IMR-90 (cell line): ENCODE measurements around the gene PLOD1. TPM values are rescaled to one million over a fixed set of nuclear protein-coding genes. Genes with fewer than 3 reads are reported as not detected.

Experiments
- ATAC-seq: fragments of 200-7000 bp; cut with Tn5 transposase; 2 replicates; pipeline ENCODE4 v1.9.1; 2020; ENCODE audit warnings: low read depth, mild to moderate bottlenecking, moderate library complexity
- BruUV-seq: library from RNA; stranded (reverse); fragments of 400-500 nt; replicated peaks from 2 replicates; lab custom pipeline; 2021; lab: Mats Ljungman, UMichigan
- CTCF ChIA-PET: fragments of 300-600 bp; formaldehyde crosslinking; extraction: SDS; loops from one replicate; lab custom pipeline; 2021; ENCODE audit warnings: antibody characterized with exemption; lab: Yijun Ruan, JAX
- POLR2A ChIA-PET: fragments of 300-600 bp; sonication (Branson Sonifier 250); formaldehyde crosslinking; loops from one replicate; lab custom pipeline; 2022; ENCODE audit warnings: antibody characterized with exemption; ENCODE audit not compliant: unreplicated experiment; lab: Charles Lee
- DNase-seq: peaks from one replicate; pipeline ENCODE4 v3.0.0; 2013
- H2AFZ ChIP-seq: replicated peaks from 2 replicates; pipeline ENCODE3; 2013; ENCODE audit warnings: low read length, mild to moderate bottlenecking; ENCODE audit not compliant: poor library complexity
- H2AK5ac ChIP-seq: 2 replicates; pipeline ENCODE4 v1.6.1; 2013; ENCODE audit warnings: low read depth, low read length, inconsistent platforms
- H2AK9ac ChIP-seq: replicated peaks from 2 replicates; pipeline ENCODE3; 2013; ENCODE audit warnings: mild to moderate bottlenecking, low read depth, low read length, moderate library complexity; ENCODE audit not compliant: poor library complexity
- H2BK120ac ChIP-seq: 2 replicates; pipeline ENCODE4 v1.6.1; 2013; ENCODE audit warnings: low read depth, low read length, inconsistent platforms
- H2BK15ac ChIP-seq: 3 replicates; pipeline ENCODE4 v1.6.1; 2013; ENCODE audit warnings: low read depth, low read length, inconsistent platforms
- H2BK20ac ChIP-seq: 2 replicates; pipeline ENCODE4 v1.6.1; 2013; ENCODE audit warnings: low read depth, mild to moderate bottlenecking, inconsistent platforms, low read length, moderate library complexity
- H2BK5ac ChIP-seq: 2 replicates; pipeline ENCODE4 v1.6.1; 2013; ENCODE audit warnings: mild to moderate bottlenecking, low read depth, low read length, inconsistent platforms; ENCODE audit not compliant: poor library complexity, severe bottlenecking
- H3K14ac ChIP-seq: replicated peaks from 2 replicates; pipeline ENCODE4 v1.6.1; 2013; ENCODE audit warnings: low read depth, low read length, inconsistent platforms
- H3K18ac ChIP-seq: 2 replicates; pipeline ENCODE4 v1.6.1; 2013; ENCODE audit warnings: low read depth, low read length, control low read depth
- H3K23ac ChIP-seq: 2 replicates; pipeline ENCODE4 v1.6.1; 2013; ENCODE audit warnings: low read depth, low read length, inconsistent platforms
- H3K27ac ChIP-seq: 2 replicates; pipeline ENCODE4 v1.5.1; 2013; ENCODE audit warnings: mild to moderate bottlenecking, control low read depth, low read length; ENCODE audit not compliant: insufficient read depth
- H3K27me3 ChIP-seq: 2 replicates; pipeline ENCODE4 v1.6.1; 2013; ENCODE audit warnings: low read length; ENCODE audit not compliant: control insufficient read depth, insufficient read depth
- H3K36me3 ChIP-seq: 2 replicates; pipeline ENCODE4 v1.6.1; 2013; ENCODE audit warnings: low read length, mixed read lengths; ENCODE audit not compliant: control insufficient read depth, insufficient read depth
- H3K4ac ChIP-seq: 2 replicates; pipeline ENCODE4 v1.6.1; 2013; ENCODE audit warnings: low read depth, low read length, inconsistent platforms
- H3K4me1 ChIP-seq: 2 replicates; pipeline ENCODE4 v1.6.1; 2013; ENCODE audit warnings: low read length, mixed read lengths; ENCODE audit not compliant: control insufficient read depth, insufficient read depth
- H3K4me2 ChIP-seq: 2 replicates; pipeline ENCODE4 v1.6.1; 2013; ENCODE audit warnings: low read depth, mild to moderate bottlenecking, control low read depth, low read length, moderate library complexity
- H3K4me3 ChIP-seq: 2 replicates; pipeline ENCODE4 v1.5.1; 2013; ENCODE audit warnings: low read depth, mild to moderate bottlenecking, control low read depth, low read length, moderate library complexity; ENCODE audit not compliant: insufficient read depth
- H3K56ac ChIP-seq: 2 replicates; pipeline ENCODE4 v1.6.1; 2013; ENCODE audit warnings: low read length, inconsistent platforms; ENCODE audit not compliant: insufficient read depth; ENCODE audit errors: extremely low read depth
- H3K79me1 ChIP-seq, 2 experiments: 2 replicates each; pipeline ENCODE4 v1.6.1; 2013; ENCODE audit warnings: low read length in 2 of 2, inconsistent platforms in 1 of 2, low read depth in 1 of 2
- H3K9ac ChIP-seq: 2 replicates; pipeline ENCODE4 v1.6.1; 2013; ENCODE audit warnings: low read depth, low read length, control low read depth
- H3K9me1 ChIP-seq: 2 replicates; pipeline ENCODE4 v1.6.1; 2013; ENCODE audit warnings: low read length, inconsistent platforms; ENCODE audit not compliant: insufficient read depth
- H3K9me3 ChIP-seq: 2 replicates; pipeline ENCODE4 v1.6.1; 2013; ENCODE audit warnings: low read length; ENCODE audit not compliant: control insufficient read depth, insufficient read depth
- H4K20me1 ChIP-seq: 2 replicates; pipeline ENCODE4 v1.6.1; 2013; ENCODE audit warnings: low read length, inconsistent platforms; ENCODE audit not compliant: insufficient read depth
- H4K5ac ChIP-seq: 2 replicates; pipeline ENCODE4 v1.6.1; 2013; ENCODE audit warnings: mild to moderate bottlenecking, low read depth, low read length, control low read depth
- H4K8ac ChIP-seq, 2 experiments: 2 replicates each; pipeline ENCODE4 v1.6.1; 2013; ENCODE audit warnings: low read depth in 2 of 2, low read length in 2 of 2, control low read depth in 1 of 2, inconsistent platforms in 1 of 2
- H4K91ac ChIP-seq: 2 replicates; pipeline ENCODE4 v1.6.1; 2013; ENCODE audit warnings: low read depth, low read length, inconsistent platforms; ENCODE audit not compliant: insufficient read depth
- BHLHE40 ChIP-seq: fragments of 150-350 bp; IDR thresholded peaks from 2 replicates; pipeline ENCODE4 v1.6.1; 2016; ENCODE audit warnings: mild to moderate bottlenecking, low read depth, low read length
- CEBPB ChIP-seq: IDR thresholded peaks from 2 replicates; pipeline ENCODE4 v1.6.1; 2012; ENCODE audit warnings: low read depth, low read length, improper control_type of control experiment
- CHD1 ChIP-seq: IDR thresholded peaks from 2 replicates; pipeline ENCODE4 v1.6.1; 2012; ENCODE audit warnings: low read depth, low read length, improper control_type of control experiment
- FOS ChIP-seq: fragments of 150-350 bp; IDR thresholded peaks from 2 replicates; pipeline ENCODE4 v1.6.1; 2016; ENCODE audit warnings: low read depth, low read length
- MAFK ChIP-seq: IDR thresholded peaks from 2 replicates; pipeline ENCODE4 v1.6.1; 2012; ENCODE audit warnings: low read depth, low read length, improper control_type of control experiment
- MXI1 ChIP-seq: IDR thresholded peaks from 2 replicates; pipeline ENCODE4 v1.6.1; 2012; ENCODE audit warnings: low read depth, mild to moderate bottlenecking, low read length, moderate library complexity, borderline replicate concordance
- NFE2L2 ChIP-seq: fragments of 150-350 bp; IDR thresholded peaks from 2 replicates; pipeline ENCODE4 v1.6.1; 2016; ENCODE audit warnings: low read depth, mild to moderate bottlenecking, low read length
- POLR2A ChIP-seq: IDR thresholded peaks from 2 replicates; pipeline ENCODE4 v1.6.1; 2012; ENCODE audit warnings: mild to moderate bottlenecking, low read depth, low read length
- RAD21 ChIP-seq: IDR thresholded peaks from 2 replicates; pipeline ENCODE4 v1.6.1; 2012; ENCODE audit warnings: low read length, improper control_type of control experiment
- RCOR1 ChIP-seq: IDR thresholded peaks from 2 replicates; pipeline ENCODE4 v1.6.1; 2012; ENCODE audit warnings: mild to moderate bottlenecking, low read length, improper control_type of control experiment; ENCODE audit not compliant: insufficient replicate concordance
- RFX5 ChIP-seq: IDR thresholded peaks from 2 replicates; pipeline ENCODE4 v1.8.0; 2012; ENCODE audit warnings: low read depth, mild to moderate bottlenecking, low read length, moderate library complexity
- WGBS, 2 experiments: methylation state at CpG; one replicate each; pipeline versions ENCODE4 v1.1.5 to v1.1.7; 2013; ENCODE audit warnings: missing lambda C conversion rate in 2 of 2; ENCODE audit not compliant: insufficient read length in 1 of 2; ENCODE audit errors: extremely low coverage in 2 of 2; 5-methylcytosine and 5-hydroxymethylcytosine counted together
- dilution Hi-C: fragments of 300-500 bp; cut with HindIII; formaldehyde crosslinking; loops from one replicate; pipeline ENCODE4 v1.14.3; 2018; ENCODE audit warnings: low sequenced_read_pairs; ENCODE audit not compliant: unreplicated experiment
- in situ Hi-C: fragments of 300-500 bp; cut with MboI; formaldehyde crosslinking; loops from 3 replicates; pipeline ENCODE4 v1.14.3; 2019; ENCODE audit warnings: low sequenced_read_pairs, inconsistent platforms, mixed read lengths
- intact Hi-C: fragments of 100-400 bp; cut with micrococcal nuclease; formaldehyde crosslinking; loops from 2 replicates; pipeline ENCODE4 v1.10.0; 2022
- polyA plus RNA-seq, 3 experiments: library from polyadenylated mRNA; depleted of rRNA; stranded (reverse); fragments of >200 nt; gene quantifications; 2 replicates each; pipeline ENCODE4 v1.2.3, GENCODE V29; 2012; ENCODE audit warnings: low replicate concordance in 1 of 3
- total RNA-seq: library from RNA; depleted of rRNA; stranded (reverse); fragments of >200 nt; gene quantifications from 2 replicates; pipeline ENCODE4 v1.2.3, GENCODE V29; 2012
- TF ChIP-seq, protein P1 (sequence below): fragments of 150-350 bp; IDR thresholded peaks from 2 replicates; pipeline ENCODE4 v1.6.1; 2016; ENCODE audit warnings: low read depth, mild to moderate bottlenecking, low read length, moderate library complexity, borderline replicate concordance
- TF ChIP-seq, protein P2 (sequence below): conservative IDR thresholded peaks from 2 replicates; pipeline ENCODE4 v1.5.1; 2012; ENCODE audit warnings: mild to moderate bottlenecking, low read depth, low read length, improper control_type of control experiment
- TF ChIP-seq, protein P3 (sequence below): fragments of 150-350 bp; IDR thresholded peaks from 2 replicates; pipeline ENCODE4 v1.6.1; 2017; ENCODE audit warnings: mild to moderate bottlenecking, antibody characterized with exemption, low read length, low read depth

The PLOD1 gene
- total and polyA plus RNA-seq, 2 of the 4 experiments (the other 2 are of a cell fraction), result 283 to 609 TPM

DNA sequence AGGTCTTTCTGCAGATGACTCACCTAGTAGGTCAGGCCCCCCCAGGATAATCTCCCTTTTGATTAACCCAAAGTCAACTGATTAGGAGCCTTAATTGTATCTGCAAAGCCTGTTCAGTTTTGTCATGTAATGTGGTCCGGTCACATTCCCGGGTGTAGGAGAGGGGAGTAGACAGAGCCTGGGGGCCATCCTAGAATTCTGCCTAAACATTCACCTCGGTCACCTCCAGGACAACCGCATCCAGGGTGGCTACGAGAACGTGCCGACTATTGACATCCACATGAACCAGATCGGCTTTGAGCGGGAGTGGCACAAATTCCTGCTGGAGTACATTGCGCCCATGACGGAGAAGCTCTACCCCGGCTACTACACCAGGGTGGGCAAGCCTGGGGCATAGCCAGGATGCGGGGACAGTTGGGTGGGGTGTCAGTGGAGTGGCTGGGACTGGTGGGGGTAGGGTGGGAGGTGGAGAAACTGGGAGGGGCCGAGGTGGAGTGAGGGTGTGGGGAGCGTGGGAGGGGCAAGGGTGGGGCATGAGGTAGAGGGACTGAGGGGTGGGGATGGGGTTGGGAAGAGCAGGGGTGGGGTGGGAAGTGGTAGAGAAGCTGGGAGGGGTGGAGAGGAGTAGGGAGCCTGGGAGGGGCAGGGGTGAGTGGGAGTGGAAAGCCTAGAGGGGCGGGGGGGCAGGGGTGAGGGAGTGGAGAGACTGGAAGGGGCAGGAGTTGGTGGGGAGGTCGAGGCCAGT, 36.1 kb downstream of the PLOD1 start:
- H4K8ac ChIP-seq, result no peak overlapping the region
- no peak overlapping the region for H3K27ac ChIP-seq
- H2BK5ac ChIP-seq, result no peak overlapping the region
- H3K79me1 ChIP-seq, result 0 out of 4 replicates have a peak, but pooled peaks cover 0 to 3% of the 10 kb centered on the region in 2 experiments
- H2BK120ac ChIP-seq, result no peak overlapping the region
- H3K9me3 ChIP-seq, result no peaks in the 10 kb centered on the region
- H2AK5ac ChIP-seq, result no peak overlapping the region
- ATAC-seq, result no peak
- H2AK9ac ChIP-seq, result peak overlapping the region; percentile 73
- no TSS peak for BruUV-seq
- H4K5ac ChIP-seq, result no peak overlapping the region
- ChIA-PET POLR2A (no interaction called here), CTCF (no interaction called here)
- intact Hi-C loops (no loop called here), dilution Hi-C loops (no loop called here), in situ Hi-C loops (no loop called here)
- no peak overlapping the region for H2BK15ac ChIP-seq
- no peak overlapping the region for H3K4me3 ChIP-seq
- H3K36me3 ChIP-seq, result peaks cover 62% of the 10 kb centered on the region
- no peak overlapping the region for H3K14ac ChIP-seq
- H3K23ac ChIP-seq, result no peak overlapping the region
- H3K4me2 ChIP-seq, result no peak overlapping the region
- H3K4ac ChIP-seq, result no peak overlapping the region
- WGBS, 2 experiments, result no CpG with 5 or more reads among the region's 17 CpGs
- no peak overlapping the region for H2BK20ac ChIP-seq
- H3K4me1 ChIP-seq, result no peaks in the 10 kb centered on the region
- no peak for DNase-seq
- no peak overlapping the region for H3K56ac ChIP-seq
- H2AFZ ChIP-seq, result no peak overlapping the region
- H3K9ac ChIP-seq, result no peak overlapping the region
- no peak overlapping the region for H3K18ac ChIP-seq
- 0 out of 2 replicates have a peak, but pooled peaks cover 3% of the 10 kb centered on the region for H3K9me1 ChIP-seq
- H4K20me1 ChIP-seq, result peaks cover 3% of the 10 kb centered on the region; the same call in 1 of the 2 replicates
- no peaks in the 10 kb centered on the region for H3K27me3 ChIP-seq
- TF ChIP-seq NFE2L2, result no peak
- no peak for TF ChIP-seq MXI1
- TF ChIP-seq POLR2A, result no peak
- TF ChIP-seq RAD21, result no peak
- TF ChIP-seq, protein P1, sequence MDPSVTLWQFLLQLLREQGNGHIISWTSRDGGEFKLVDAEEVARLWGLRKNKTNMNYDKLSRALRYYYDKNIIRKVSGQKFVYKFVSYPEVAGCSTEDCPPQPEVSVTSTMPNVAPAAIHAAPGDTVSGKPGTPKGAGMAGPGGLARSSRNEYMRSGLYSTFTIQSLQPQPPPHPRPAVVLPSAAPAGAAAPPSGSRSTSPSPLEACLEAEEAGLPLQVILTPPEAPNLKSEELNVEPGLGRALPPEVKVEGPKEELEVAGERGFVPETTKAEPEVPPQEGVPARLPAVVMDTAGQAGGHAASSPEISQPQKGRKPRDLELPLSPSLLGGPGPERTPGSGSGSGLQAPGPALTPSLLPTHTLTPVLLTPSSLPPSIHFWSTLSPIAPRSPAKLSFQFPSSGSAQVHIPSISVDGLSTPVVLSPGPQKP, result no peak
- TF ChIP-seq FOS, result no peak
- TF ChIP-seq CHD1, result no peak
- TF ChIP-seq BHLHE40, result no peak
- TF ChIP-seq, protein P2, sequence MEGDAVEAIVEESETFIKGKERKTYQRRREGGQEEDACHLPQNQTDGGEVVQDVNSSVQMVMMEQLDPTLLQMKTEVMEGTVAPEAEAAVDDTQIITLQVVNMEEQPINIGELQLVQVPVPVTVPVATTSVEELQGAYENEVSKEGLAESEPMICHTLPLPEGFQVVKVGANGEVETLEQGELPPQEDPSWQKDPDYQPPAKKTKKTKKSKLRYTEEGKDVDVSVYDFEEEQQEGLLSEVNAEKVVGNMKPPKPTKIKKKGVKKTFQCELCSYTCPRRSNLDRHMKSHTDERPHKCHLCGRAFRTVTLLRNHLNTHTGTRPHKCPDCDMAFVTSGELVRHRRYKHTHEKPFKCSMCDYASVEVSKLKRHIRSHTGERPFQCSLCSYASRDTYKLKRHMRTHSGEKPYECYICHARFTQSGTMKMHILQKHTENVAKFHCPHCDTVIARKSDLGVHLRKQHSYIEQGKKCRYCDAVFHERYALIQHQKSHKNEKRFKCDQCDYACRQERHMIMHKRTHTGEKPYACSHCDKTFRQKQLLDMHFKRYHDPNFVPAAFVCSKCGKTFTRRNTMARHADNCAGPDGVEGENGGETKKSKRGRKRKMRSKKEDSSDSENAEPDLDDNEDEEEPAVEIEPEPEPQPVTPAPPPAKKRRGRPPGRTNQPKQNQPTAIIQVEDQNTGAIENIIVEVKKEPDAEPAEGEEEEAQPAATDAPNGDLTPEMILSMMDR, result no peak
- TF ChIP-seq MAFK, result no peak
- TF ChIP-seq, protein P3, sequence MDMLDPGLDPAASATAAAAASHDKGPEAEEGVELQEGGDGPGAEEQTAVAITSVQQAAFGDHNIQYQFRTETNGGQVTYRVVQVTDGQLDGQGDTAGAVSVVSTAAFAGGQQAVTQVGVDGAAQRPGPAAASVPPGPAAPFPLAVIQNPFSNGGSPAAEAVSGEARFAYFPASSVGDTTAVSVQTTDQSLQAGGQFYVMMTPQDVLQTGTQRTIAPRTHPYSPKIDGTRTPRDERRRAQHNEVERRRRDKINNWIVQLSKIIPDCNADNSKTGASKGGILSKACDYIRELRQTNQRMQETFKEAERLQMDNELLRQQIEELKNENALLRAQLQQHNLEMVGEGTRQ, result no peak
- TF ChIP-seq CEBPB, result no peak
- no peak for TF ChIP-seq RCOR1
- no peak for TF ChIP-seq RFX5
- no peak overlapping the region for H4K91ac ChIP-seq
